NCI-H345 treated with DMSO at 0.1 percent for 48 hours (cell line): ENCODE results near the gene ETV5.
"Not testable (repeated sequence)": the region's sequence is repeated elsewhere in the genome, so short reads cannot be mapped to it uniquely, and the experiment has no call there.

Source experiments
- DNase-seq: peaks from one replicate; lab custom pipeline; 2025; ENCODE audit not compliant: unreplicated experiment; lab: John Stamatoyannopoulos, UW

Gene ETV5

GRCh38 chr3:186025993-186026392, 82.9 kb downstream of the ETV5 start:
- not testable (repeated sequence) for DNase-seq

- DNase-seq, result no peak
Measured at GRCh38 chr3:186025161-186025560, 83.7 kb downstream of the ETV5 start.

- DNase-seq, result no peak
Measured at GRCh38 chr3:186024210-186024609, 84.7 kb downstream of the ETV5 start.

GRCh38 chr3:186022931-186023330, 86.0 kb downstream of the ETV5 start:
- DNase-seq, result no peak

GRCh38 chr3:186021673-186022362, 87.1 kb downstream of the ETV5 start:
- DNase-seq, result no peak

GRCh38 chr3:186021250-186021649, 87.6 kb downstream of the ETV5 start:
- not testable (repeated sequence) for DNase-seq

- not testable (repeated sequence) for DNase-seq
Measured at GRCh38 chr3:186019288-186019687, 89.6 kb downstream of the ETV5 start.

GRCh38 chr3:186014866-186015265, 94.0 kb downstream of the ETV5 start:
- no peak for DNase-seq

GRCh38 chr3:186013312-186013711, 95.6 kb downstream of the ETV5 start:
- no peak for DNase-seq

GRCh38 chr3:186012137-186012536, 96.8 kb downstream of the ETV5 start:
- DNase-seq, result no peak

GRCh38 chr3:186004671-186005070, 104.2 kb downstream of the ETV5 start:
- no peak for DNase-seq

- no peak for DNase-seq
Measured at GRCh38 chr3:186004209-186004608, 104.7 kb downstream of the ETV5 start.

GRCh38 chr3:186003610-186004009, 105.3 kb downstream of the ETV5 start:
- DNase-seq, result no peak

- no peak for DNase-seq
Measured at GRCh38 chr3:186002884-186003472, 105.9 kb downstream of the ETV5 start.

- DNase-seq, result no peak
Measured at GRCh38 chr3:186001842-186002241, 107.0 kb downstream of the ETV5 start.

GRCh38 chr3:185999221-185999620, 109.7 kb downstream of the ETV5 start:
- DNase-seq, result no peak

GRCh38 chr3:185998136-185998535, 110.8 kb downstream of the ETV5 start:
- DNase-seq, result no peak

- no peak for DNase-seq
Measured at GRCh38 chr3:185997130-185997529, 111.8 kb downstream of the ETV5 start.
